GM20000 (cell line): ENCODE measurements around the gene ARHGAP35.

Experiments used
- DNase-seq: peaks from one replicate; pipeline ENCODE4 v3.0.0; 2012; ENCODE audit warnings: low spot score
- TF ChIP-seq, protein P1 (sequence below): IDR thresholded peaks from 2 replicates; pipeline ENCODE4 v1.5.1; 2012; ENCODE audit warnings: mild to moderate bottlenecking, control low read depth; ENCODE audit errors: extremely low read depth, missing control alignments

Gene ARHGAP35

DNA sequence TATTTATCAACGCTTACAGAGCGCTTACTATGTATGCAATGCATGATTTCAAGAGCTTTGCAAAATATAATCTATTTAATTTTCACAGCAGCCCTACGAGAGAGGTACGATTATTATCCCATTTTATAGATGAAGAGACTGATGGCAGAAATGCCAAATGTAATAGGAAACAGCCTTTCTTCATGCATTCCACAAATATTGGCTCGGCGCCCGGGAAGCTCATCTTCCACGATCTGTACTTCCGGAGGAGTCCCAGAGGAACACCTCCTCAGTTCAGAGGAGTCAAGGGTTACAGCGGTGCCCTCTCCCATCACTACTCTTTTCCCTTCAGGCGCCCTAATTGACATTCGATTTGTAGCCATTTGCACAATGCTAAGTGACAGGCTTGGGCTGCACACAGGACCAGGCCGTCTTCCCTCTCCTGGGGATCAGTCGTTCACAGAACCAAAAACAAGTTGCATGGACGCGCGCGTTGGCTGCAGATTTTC lies 1.1 kb upstream of the ARHGAP35 start:
- no peak for DNase-seq
- TF ChIP-seq, protein P1, sequence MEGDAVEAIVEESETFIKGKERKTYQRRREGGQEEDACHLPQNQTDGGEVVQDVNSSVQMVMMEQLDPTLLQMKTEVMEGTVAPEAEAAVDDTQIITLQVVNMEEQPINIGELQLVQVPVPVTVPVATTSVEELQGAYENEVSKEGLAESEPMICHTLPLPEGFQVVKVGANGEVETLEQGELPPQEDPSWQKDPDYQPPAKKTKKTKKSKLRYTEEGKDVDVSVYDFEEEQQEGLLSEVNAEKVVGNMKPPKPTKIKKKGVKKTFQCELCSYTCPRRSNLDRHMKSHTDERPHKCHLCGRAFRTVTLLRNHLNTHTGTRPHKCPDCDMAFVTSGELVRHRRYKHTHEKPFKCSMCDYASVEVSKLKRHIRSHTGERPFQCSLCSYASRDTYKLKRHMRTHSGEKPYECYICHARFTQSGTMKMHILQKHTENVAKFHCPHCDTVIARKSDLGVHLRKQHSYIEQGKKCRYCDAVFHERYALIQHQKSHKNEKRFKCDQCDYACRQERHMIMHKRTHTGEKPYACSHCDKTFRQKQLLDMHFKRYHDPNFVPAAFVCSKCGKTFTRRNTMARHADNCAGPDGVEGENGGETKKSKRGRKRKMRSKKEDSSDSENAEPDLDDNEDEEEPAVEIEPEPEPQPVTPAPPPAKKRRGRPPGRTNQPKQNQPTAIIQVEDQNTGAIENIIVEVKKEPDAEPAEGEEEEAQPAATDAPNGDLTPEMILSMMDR = no peak

DNA sequence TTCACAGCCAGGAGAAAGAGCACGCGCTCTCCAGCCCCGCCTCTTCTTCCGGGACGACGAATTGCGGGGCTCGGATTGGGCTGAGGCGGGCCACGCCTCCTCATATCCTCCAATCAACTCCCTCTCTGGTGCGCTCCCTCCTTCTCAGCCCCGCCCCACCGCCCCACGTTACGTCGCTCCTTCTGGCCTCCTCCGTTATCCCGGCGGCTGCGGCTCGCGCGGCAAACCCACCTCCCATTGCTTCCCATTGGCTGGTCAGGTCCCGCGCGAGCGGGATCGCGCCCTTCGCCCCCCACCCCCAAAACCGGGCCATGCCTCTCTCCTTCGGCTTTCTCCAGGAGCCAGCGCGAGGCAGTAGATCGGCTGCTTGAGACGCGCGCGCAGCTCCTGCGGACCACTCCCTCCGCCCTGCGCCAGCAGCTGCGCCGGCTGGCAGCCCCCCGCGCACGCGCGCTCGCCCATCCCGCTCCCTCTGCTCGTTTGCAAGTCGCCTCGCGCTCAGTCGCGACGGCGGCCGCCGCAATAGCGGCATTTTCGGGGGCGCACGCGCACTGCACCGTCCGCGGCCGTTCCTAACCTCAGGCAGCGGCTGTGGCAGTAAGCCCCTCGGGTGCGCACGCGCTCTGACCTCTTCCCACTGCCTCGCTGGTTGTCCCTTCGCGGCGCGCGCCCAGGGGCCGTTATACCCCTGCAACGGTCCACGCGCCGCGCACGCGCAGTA lies 512 bp upstream of the ARHGAP35 start:
- TF ChIP-seq, protein P1 = no peak
- peak; percentile 94 for DNase-seq

DNA sequence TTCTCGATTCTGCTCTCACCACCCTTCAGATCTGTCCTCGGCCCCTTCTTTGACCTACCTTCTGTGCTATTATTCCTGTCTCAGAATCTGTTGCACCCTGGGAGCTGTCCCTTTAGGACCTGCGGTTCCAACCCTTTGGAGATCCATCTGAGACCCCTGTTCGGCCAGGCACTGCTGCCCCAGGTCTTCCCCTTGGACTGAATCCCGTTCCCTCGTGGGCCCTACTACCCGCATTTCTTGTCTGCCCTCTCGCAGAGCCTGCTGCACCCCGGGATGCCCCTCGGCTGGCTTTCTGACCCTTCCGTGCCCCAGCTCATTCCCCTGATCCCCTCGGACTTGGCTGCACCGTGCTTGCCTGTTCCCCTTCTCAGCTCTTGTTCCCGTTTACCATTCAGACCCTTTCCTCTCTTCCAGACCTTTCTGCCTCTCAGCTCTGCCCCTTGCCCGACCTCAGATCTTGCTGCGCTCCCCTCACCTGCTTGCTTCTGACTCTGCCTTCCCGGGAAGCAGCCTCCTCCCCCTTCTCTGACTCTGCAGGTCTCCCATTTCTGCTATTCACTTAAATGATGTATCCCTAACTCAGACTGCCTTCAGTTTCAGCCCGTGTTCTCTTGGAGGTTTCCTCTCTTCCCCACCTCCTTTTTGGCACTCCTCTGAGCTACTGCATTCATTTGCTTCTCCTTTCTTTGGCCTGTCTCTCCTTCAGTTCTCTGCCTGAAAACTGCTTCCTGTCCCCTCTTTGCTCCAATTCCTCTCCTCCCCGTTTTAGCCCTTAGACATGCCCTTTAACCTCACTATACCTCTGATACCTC lies 1.1 kb downstream of the ARHGAP35 start:
- no peak for DNase-seq
- TF ChIP-seq, protein P1 = no peak

DNA sequence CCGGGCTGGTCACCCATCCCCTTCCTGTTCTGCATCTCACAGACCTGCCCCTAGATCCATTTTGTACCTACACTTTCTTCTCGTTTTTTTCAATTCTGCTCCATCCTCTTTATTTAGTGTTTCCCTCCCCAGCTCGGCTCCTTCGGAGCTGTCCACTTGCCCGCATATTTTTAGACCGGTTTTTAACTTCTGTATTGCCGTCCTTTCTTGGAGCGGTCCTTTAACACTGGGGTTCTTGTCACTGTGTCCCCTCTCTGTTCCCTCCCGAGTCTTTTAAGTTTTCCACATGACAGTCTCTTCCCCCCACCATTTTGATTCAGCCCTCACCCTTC lies 1.7 kb downstream of the ARHGAP35 start:
- DNase-seq = no peak
- TF ChIP-seq, protein P1 = no peak

DNA sequence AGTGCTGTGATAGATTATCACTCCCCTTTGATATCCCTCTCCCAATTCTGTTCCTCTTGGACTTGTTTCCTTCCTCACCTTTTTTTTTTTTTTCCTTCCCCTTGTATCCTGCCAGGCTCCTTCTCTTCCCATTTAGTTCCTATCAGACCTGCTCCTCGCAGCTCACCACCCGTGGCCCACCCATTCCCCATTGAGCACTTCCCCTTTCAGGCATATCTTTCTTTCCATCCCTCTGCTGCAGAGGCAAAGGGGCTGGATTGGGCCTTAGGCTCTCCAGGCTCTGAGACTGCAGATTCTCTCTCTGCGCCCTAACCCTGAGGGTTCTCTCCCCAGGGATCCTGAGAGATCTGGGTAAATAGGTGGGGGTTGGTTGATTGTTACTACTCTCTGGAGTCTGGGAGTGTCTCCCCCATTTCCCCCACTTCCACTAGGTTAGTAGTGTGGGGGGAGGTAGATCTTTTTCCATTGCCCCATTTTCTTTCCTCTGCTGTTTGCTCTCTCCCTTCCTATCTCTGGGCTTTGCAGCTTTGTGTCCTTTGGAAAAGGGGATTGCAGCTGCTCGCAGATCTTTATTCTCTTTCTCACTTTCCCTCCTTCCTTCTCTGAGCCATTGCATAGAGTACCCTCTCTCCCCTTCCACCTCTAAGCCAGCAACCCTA lies 2.3 kb downstream of the ARHGAP35 start:
- DNase-seq = no peak
- TF ChIP-seq, protein P1 = no peak

DNA sequence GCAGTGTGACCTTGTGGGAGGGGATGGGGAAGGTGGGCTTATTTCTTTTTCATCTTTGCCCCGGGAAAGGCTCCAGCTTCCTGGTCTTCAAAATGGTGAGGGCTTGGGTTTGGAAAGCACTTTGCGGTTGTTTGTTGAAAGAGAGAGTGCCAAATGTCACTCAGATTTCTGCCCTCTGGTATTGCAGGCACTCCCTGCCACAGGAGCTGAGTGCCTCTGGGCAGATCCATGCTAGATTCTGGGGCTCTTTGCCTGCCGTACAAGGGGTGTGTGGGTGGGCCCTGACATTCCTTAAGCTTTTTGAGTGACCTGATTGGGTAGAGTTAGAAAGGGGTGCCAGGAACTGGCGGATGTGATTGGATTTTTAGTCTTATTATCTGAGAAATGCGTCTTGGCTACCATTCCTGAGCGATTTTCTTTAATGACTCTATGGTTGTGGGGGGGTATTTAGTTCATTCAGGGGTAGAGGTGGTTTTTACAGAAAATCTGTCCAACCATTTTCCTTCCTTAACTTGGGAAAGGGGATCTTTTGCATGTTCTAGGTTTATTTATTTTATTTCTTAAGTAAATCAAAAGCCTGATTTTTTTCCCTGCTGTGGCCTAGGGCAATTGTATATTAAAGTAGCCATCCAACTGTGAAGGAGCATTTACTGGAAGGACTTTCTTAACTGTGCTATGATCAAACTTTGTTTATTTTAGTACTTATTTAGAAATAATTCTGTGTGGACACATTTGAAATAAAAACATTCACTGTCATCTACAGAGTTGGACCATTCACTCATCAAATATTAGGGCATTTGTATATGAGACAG lies 3.2 kb downstream of the ARHGAP35 start:
- TF ChIP-seq, protein P1 = no peak
- DNase-seq = no peak
